SU-DHL-6 (cell line): ENCODE results near the gene TMCC1.

ENCODE experiments used
- H2AFZ ChIP-seq: fragments of 200-600 bp; sonication (generic); 2 replicates; pipeline ENCODE4 v1.6.1; 2014; ENCODE audit warnings: low read depth, mild to moderate bottlenecking, moderate library complexity, mixed read lengths, antibody characterized with exemption, low read length; ENCODE audit not compliant: severe bottlenecking
- H3F3A ChIP-seq: fragments of 200-600 bp; shearing (Covaris generic); 2 replicates; pipeline ENCODE4 v1.6.0; 2016; ENCODE audit warnings: antibody characterized with exemption, mild to moderate bottlenecking; ENCODE audit not compliant: insufficient read depth
- H3K27ac ChIP-seq: fragments of 200-600 bp; sonication (generic); 2 replicates; pipeline ENCODE4 v1.5.1; 2016; ENCODE audit warnings: low read depth, mild to moderate bottlenecking, low read length, moderate library complexity, mixed read lengths
- H3K27me3 ChIP-seq: fragments of 200-600 bp; sonication (generic), shearing (Covaris generic); 2 replicates; pipeline ENCODE4 v1.6.0; 2014; ENCODE audit warnings: mild to moderate bottlenecking, low read length
- H3K36me3 ChIP-seq: fragments of 200-600 bp; sonication (generic); 2 replicates; pipeline ENCODE4 v1.6.1; 2014; ENCODE audit warnings: mild to moderate bottlenecking, low read length, mixed read lengths
- H3K4me2 ChIP-seq: fragments of 300-600, 200-600 bp; shearing (Covaris generic), sonication (generic); 2 replicates; pipeline ENCODE4 v1.6.0; 2014; ENCODE audit warnings: low read length, low read depth, mild to moderate bottlenecking; ENCODE audit not compliant: poor library complexity, severe bottlenecking
- H3K4me3 ChIP-seq: fragments of 200-600 bp; sonication (generic); 2 replicates; pipeline ENCODE4 v1.5.1; 2014; ENCODE audit warnings: antibody characterized with exemption, low read length, mild to moderate bottlenecking, mixed read lengths; ENCODE audit not compliant: insufficient read depth, poor library complexity, severe bottlenecking
- H3K79me2 ChIP-seq: fragments of 200-600 bp; sonication (generic); 2 replicates; pipeline ENCODE4 v1.6.1; 2014; ENCODE audit warnings: mild to moderate bottlenecking, low read length, moderate library complexity; ENCODE audit not compliant: insufficient read depth
- H3K9ac ChIP-seq: fragments of 200-600 bp; sonication (generic); 2 replicates; pipeline ENCODE4 v1.7.0; 2014; ENCODE audit warnings: mild to moderate bottlenecking, low read length
- H3K9me2 ChIP-seq: fragments of 200-600 bp; sonication (generic); replicated peaks from 2 replicates; pipeline ENCODE4 v1.6.1; 2014; ENCODE audit warnings: low read length; ENCODE audit not compliant: insufficient read depth
- H3K9me3 ChIP-seq: fragments of 200-600 bp; sonication (generic); 2 replicates; pipeline ENCODE4 v1.6.1; 2014; ENCODE audit warnings: low read length, mixed read lengths; ENCODE audit not compliant: insufficient read depth
- H4K20me1 ChIP-seq: fragments of 200-600 bp; sonication (generic); 2 replicates; pipeline ENCODE4 v1.6.1; 2014; ENCODE audit warnings: low read depth, mild to moderate bottlenecking, antibody characterized with exemption, low read length, moderate library complexity, mixed read lengths
- EZH2phosphoT487 ChIP-seq: fragments of 200-600 bp; sonication (generic), shearing (Covaris generic); conservative IDR thresholded peaks from 2 replicates; pipeline ENCODE4 v1.6.1; 2018; ENCODE audit warnings: mild to moderate bottlenecking, antibody characterized with exemption, low read length, moderate library complexity, mixed read lengths
- TF ChIP-seq, protein P1 (sequence below): fragments of 200-600 bp; sonication (generic); IDR thresholded peaks from one replicate; pipeline ENCODE4 v1.5.1; 2017; ENCODE audit warnings: antibody characterized with exemption, mild to moderate bottlenecking, low read length, moderate library complexity; ENCODE audit not compliant: insufficient read depth, poor library complexity, severe bottlenecking

The TMCC1 gene

GRCh38 chr3:129747136-129747535, 146.4 kb downstream of the TMCC1 start:
- Histone ChIP-seq H3F3A (no peaks in the 10 kb centered on the region), H3K79me2 (no peaks in the 10 kb centered on the region; the same call in 1 of the 2 replicates), H3K9me2 (no peaks in the 10 kb centered on the region), H3K27ac (no peak overlapping the region), H2AFZ (no peak overlapping the region), H3K9me3 (no peaks in the 10 kb centered on the region), H3K4me3 (no peak overlapping the region), H4K20me1 (peaks cover 4% of the 10 kb centered on the region; the same call in 1 of the 2 replicates), H3K27me3 (no peaks in the 10 kb centered on the region), H3K4me2 (no peak overlapping the region), H3K9ac (no peak overlapping the region), H3K36me3 (no peaks in the 10 kb centered on the region)
- TF ChIP-seq, protein P1, sequence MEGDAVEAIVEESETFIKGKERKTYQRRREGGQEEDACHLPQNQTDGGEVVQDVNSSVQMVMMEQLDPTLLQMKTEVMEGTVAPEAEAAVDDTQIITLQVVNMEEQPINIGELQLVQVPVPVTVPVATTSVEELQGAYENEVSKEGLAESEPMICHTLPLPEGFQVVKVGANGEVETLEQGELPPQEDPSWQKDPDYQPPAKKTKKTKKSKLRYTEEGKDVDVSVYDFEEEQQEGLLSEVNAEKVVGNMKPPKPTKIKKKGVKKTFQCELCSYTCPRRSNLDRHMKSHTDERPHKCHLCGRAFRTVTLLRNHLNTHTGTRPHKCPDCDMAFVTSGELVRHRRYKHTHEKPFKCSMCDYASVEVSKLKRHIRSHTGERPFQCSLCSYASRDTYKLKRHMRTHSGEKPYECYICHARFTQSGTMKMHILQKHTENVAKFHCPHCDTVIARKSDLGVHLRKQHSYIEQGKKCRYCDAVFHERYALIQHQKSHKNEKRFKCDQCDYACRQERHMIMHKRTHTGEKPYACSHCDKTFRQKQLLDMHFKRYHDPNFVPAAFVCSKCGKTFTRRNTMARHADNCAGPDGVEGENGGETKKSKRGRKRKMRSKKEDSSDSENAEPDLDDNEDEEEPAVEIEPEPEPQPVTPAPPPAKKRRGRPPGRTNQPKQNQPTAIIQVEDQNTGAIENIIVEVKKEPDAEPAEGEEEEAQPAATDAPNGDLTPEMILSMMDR = no peak
- no peak for TF ChIP-seq EZH2phosphoT487

DNA sequence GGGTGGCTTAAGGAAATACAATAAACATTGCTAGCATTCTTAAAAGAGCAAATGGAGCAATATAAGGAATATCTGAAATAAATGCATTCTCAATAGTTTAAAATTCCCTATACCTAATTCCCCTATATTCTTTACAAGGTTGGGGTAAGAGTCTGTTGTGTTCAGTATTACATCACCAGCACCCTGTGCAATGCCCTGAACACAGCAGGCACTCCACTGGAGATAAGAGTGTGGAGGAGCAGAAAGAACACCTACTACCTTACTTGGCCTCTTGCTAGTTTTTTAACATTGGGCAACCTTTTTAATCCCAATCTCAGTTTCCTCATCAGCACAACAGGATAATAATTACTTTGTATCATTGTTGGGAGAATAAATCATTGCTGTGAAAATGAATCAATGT, 146.9 kb downstream of the TMCC1 start:
- no peaks in the 10 kb centered on the region for H3K9me3 ChIP-seq
- H3K4me3 ChIP-seq = no peak overlapping the region
- no peaks in the 10 kb centered on the region for H3F3A ChIP-seq
- no peak overlapping the region for H3K9ac ChIP-seq
- TF ChIP-seq EZH2phosphoT487 = no peak
- TF ChIP-seq, protein P1 = no peak
- no peak overlapping the region for H3K4me2 ChIP-seq
- no peaks in the 10 kb centered on the region for H3K27me3 ChIP-seq
- H3K9me2 ChIP-seq = no peaks in the 10 kb centered on the region
- H2AFZ ChIP-seq = no peak overlapping the region
- H3K79me2 ChIP-seq = no peaks in the 10 kb centered on the region
- H3K27ac ChIP-seq = no peak overlapping the region
- H4K20me1 ChIP-seq = peaks cover 4% of the 10 kb centered on the region; the same call in 1 of the 2 replicates
- no peaks in the 10 kb centered on the region for H3K36me3 ChIP-seq

DNA sequence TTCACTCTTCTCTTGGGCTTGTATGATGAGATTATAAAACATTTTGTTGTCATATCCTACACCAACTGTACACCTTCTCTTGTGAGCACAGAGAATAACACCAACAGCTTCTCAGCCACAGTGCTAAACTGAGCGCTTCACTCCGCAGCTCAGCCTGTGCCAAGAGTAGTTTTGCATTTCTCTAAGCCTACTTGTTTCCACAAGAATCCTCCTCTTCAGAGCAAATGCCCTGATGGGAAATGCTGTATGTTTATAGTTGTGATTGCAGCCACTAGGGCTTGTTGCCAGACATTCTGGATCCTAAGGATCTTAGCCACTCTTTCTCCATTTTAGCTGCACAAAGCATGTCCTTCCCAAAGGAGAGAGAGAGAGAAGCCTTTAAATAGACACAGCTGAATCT, 148.3 kb downstream of the TMCC1 start:
- Histone ChIP-seq H3F3A (no peaks in the 10 kb centered on the region), H2AFZ (no peak overlapping the region), H3K9ac (no peak overlapping the region), H3K9me3 (no peaks in the 10 kb centered on the region), H4K20me1 (peaks cover 4% of the 10 kb centered on the region; the same call in 1 of the 2 replicates), H3K27ac (no peak overlapping the region), H3K27me3 (no peaks in the 10 kb centered on the region), H3K9me2 (no peaks in the 10 kb centered on the region), H3K79me2 (no peaks in the 10 kb centered on the region), H3K4me2 (no peak overlapping the region), H3K36me3 (no peaks in the 10 kb centered on the region), H3K4me3 (no peak overlapping the region)
- no peak for TF ChIP-seq EZH2phosphoT487
- TF ChIP-seq, protein P1 = no peak
